Measurements from ENCODE around the gene PMVK.

PMVK gene

GRCh38 chr1:154878371-154879037 lies 58.0 kb downstream of the PMVK start:
- peak; percentile 75 for DNase-seq (ENCODE audit: low spot score)

- DNase-seq (ENCODE audit: low spot score), result no peak
Measured at GRCh38 chr1:154877370-154877974, 59.0 kb downstream of the PMVK start.

- no peak for DNase-seq (ENCODE audit: low spot score)
Measured at GRCh38 chr1:154876842-154877369, 59.6 kb downstream of the PMVK start.
